HG03457 (cell line): ENCODE measurements around the gene ZNF519.
A peak's percentile ranks its signal among the peaks of the same experiment; 100 is the strongest.
"Not testable (repeated sequence)": the region's sequence is repeated elsewhere in the genome, so short reads cannot be mapped to it uniquely, and the experiment has no call there.

Source experiments
- ATAC-seq: cut with Tn5 transposase; IDR thresholded peaks from one replicate; pipeline ENCODE4 v1.9.1; 2021; ENCODE audit warnings: moderate number of reproducible peaks; ENCODE audit not compliant: unreplicated experiment

The ZNF519 gene

DNA sequence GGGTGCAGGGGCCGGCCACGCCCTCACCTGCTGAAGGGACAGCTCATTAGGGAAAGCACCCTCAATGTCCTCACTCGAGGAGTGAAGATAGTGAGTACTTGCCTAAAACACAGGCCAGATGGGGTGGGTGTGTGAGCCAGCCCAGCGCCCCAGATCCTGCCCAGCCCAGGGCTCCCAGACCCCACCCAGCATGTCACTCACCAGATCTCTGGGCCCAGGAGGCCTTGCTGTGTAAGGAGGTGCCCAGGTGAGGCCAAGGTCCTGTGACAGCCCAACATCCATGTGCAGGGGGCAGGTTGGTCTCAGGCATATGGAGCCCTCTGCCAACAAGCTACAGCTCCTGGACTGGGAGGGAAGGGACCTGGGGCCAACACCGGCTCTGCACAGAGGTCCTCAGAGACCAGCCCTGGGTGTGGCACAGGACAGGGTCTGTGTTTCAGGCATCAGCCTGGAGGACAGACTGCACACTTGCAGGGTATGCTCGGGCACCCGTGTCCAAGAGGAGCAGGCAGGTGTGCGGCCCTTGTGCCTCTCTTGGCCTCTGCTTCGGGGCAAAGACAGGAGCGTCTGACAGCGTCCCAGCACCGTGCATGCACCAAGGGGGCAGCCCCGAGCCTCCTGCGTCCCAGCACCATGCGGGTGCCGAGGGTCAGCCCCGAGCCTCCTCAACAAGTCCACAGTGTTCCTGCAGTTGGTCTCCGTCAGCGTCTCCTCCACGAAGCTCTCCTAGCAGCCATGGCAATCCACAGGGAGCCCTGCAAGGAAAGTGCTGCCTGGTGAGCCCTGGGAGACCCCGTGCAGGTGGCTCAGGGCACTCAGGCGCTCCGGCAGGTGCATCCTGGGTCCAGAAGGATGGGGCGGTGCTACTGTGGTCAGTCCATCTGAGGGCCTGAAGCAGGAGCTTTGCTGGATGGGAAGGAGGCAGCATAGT, 16.0 kb upstream of the ZNF519 start:
- ATAC-seq, result not testable (repeated sequence)

GRCh38 chr18:14146771-14147170, 14.5 kb upstream of the ZNF519 start:
- ATAC-seq, result not testable (repeated sequence)

GRCh38 chr18:14145581-14146338, 13.5 kb upstream of the ZNF519 start:
- ATAC-seq, result not testable (repeated sequence)

DNA sequence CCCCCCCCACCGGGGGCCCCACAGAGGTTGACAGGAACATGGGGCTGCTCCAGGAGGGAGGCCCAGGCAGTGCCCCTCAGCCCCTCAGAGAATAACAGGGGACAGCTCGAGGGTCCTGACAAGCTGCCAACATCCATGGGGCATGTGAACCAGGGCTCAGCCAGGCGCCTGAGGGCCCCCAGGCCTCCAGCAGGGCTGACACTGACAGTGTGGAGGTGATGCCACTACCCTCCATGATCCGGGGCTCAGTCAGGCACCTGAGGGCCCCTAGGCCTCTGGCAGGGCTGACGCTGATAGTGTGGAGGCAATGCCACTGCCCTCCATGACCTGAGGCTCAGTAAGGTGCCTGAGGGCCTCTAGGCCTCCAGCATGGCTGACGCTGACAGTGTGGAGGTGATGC, 12.8 kb upstream of the ZNF519 start:
- not testable (repeated sequence) for ATAC-seq

DNA sequence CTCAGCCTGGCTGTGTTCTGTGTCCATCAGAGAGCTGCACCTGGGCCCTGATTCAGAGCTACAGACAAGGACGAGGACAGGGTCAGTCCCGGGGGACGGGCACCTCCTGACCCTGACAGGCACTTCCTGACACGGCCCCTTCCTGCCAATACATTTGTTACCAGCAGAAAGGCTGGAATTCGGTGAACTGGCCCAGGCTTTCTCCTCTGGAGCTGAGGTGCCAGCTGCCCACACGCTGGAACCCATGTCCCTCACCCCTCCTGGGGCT, 12.3 kb upstream of the ZNF519 start:
- ATAC-seq, result no peak

DNA sequence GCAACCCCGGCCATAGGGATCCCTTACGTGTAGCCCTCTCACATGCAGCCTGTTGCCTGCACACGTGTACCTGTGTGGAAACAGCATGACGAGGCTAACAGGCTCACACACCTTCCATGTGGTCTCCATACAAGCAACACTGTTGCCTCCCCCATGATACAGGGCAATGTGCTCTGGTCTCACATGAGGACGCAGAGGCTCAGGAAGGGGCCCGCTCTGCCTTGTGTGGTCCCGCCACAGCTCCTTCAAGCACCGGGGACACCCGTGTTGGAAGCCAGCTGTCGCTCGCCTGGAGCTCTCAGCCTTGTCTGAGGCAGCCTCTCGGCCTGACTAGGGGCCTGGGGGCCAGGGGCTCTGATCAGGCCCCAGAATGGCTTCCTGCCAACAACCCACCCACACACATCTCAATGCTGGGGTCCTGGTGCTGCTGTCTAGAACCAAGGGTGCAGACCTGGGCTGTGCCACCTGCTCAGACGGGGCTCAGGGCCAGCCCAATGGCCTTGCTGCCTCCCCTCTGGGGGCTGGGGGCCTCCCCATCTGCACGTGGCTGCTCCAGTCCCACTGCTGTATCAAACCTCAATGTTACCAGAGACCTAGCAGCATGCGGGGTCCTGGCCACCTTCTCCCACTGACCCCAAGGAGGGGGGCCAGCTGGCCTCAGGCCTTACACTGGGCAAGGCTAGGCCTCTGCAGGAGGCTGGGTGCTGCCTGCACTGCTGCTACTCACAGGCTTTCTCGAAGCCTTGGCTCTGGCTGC, 11.8 kb upstream of the ZNF519 start:
- not testable (repeated sequence) for ATAC-seq

DNA sequence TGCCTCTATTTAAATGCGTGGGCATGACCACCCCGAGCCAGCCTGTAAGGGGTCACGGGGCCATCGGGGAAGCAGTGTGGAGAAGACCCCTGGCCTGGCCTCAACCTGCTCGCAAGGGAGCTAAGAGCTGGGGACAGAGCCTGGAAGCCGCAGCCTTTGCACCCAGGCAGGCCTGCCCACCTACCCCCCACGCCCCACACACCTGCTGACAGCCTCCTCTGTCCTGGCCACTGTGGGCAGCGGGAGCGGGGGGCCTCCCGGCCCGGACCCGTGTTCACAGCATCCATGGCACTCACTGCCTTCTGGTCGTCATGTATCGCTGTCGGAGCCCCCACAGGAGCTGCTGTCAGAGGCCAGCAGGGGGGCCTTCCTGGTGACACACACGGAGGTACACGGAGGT, 11.2 kb upstream of the ZNF519 start:
- not testable (repeated sequence) for ATAC-seq

GRCh38 chr18:14142177-14142576, 9.9 kb upstream of the ZNF519 start:
- not testable (repeated sequence) for ATAC-seq

GRCh38 chr18:14139583-14139982, 7.3 kb upstream of the ZNF519 start:
- ATAC-seq, result not testable (repeated sequence)

DNA sequence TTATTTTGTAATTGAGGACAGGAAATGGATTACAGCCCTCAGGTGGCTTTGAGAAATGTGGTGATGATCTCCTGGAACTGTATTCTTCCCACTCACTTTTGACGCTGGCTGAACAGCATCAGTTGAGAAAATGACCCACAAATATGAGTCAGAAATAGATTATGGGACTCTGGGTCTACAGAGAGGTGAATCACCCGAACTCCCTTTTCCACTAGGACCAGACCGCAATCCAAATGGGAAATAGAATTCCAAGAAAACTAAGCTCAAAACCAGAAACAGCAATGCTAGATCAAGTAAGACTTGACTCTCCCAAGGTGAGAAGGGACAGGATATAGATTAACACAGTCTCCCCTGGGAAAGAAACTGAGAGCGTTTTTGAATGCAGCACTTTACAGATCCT, 5.7 kb upstream of the ZNF519 start:
- not testable (repeated sequence) for ATAC-seq

GRCh38 chr18:14131696-14132270, 452 bp downstream of the ZNF519 start:
- ATAC-seq, result peak; percentile 3

GRCh38 chr18:14130804-14131203, 1.4 kb downstream of the ZNF519 start:
- not testable (repeated sequence) for ATAC-seq

- ATAC-seq, result no peak
Measured at GRCh38 chr18:14124689-14125088, 7.5 kb downstream of the ZNF519 start.

DNA sequence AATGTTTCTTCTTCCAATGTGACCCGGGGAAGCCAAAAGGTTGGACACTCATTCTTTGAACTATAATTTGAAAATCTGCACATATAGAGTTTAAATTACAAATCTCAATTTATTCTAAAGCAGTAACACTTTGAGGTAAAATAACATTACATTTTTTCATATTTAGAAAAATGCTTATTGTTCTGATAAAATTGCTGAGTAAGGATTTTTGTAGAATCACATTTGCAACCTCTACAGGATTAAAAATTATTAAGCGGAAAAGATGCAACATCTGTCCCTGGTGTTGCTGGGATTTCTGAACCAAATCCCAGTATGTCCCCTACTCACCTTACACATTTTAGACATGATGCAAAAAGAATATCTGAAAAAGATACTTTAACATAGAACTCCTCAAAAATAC, 10.1 kb downstream of the ZNF519 start:
- ATAC-seq, result no peak

- ATAC-seq, result no peak
Measured at GRCh38 chr18:14120926-14121325, 11.3 kb downstream of the ZNF519 start.

DNA sequence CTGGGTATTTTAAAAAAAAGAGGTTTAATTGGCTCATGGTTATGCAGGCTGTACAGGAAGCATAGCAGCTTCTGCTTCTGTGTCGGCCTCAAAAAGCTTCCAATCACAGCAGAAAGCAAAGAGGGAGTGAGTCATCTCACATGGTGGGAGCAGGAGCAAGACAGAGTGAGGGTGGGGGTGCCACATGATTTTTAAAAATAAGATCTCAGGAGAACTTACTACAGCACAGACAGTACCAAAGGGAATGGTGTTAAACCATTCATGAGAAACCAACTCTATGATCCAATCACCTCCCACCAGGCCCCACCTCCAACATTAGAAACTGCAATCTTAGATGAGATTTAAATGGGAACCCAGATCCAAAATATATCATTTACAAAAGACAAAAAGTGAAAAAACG, 14.6 kb downstream of the ZNF519 start:
- ATAC-seq, result no peak

GRCh38 chr18:14106906-14107305, 25.3 kb downstream of the ZNF519 start:
- ATAC-seq, result no peak

GRCh38 chr18:14104906-14105748, 27.1 kb downstream of the ZNF519 start:
- no peak for ATAC-seq

DNA sequence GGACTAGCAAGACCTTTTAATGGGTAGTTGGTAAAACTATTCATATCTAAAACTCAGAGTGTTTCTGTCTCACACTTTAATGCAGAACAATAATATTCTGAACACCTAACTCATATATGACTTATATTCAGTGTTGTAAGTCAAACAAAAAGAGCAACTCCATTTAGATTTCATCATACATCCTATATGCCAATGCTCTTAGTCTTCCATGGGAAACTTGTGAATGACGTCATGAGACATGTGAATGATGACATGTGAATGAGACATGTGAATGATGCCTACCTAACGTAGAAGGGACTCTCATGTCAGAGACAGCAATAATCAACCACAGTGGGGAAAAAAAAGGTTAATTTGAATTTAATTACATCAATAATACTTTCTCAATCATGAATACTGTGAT, 28.0 kb downstream of the ZNF519 start:
- no peak for ATAC-seq
